HG02763 (cell line): ENCODE measurements around the gene ARV1.

Experiments used
- ATAC-seq: cut with Tn5 transposase; IDR thresholded peaks from one replicate; pipeline ENCODE4 v1.9.1; 2021; ENCODE audit warnings: mild to moderate bottlenecking, moderate library complexity; ENCODE audit not compliant: unreplicated experiment

ARV1 gene

GRCh38 chr1:230978491-230979388 lies at the start of gene ARV1, which contains the start of gene TTC13:
ARV1 (plus strand) TSS chr1:230979094; CDS start chr1:230979106, 12 bp downstream.
TTC13 (minus strand) TSS chr1:230978861; CDS start chr1:230978830, 31 bp downstream.
- peak; percentile 95 for ATAC-seq

GRCh38 chr1:230930986-230931385 lies 47.9 kb upstream of the ARV1 start:
- no peak for ATAC-seq

- no peak for ATAC-seq
Measured at GRCh38 chr1:230935852-230936251, 43.0 kb upstream of the ARV1 start.

GRCh38 chr1:230936475-230936874 lies 42.4 kb upstream of the ARV1 start:
- ATAC-seq = no peak

GRCh38 chr1:230937371-230937770 lies 41.5 kb upstream of the ARV1 start:
- no peak for ATAC-seq

- ATAC-seq = no peak
Measured at GRCh38 chr1:230938924-230939368, 39.9 kb upstream of the ARV1 start.

- ATAC-seq = no peak
Measured at GRCh38 chr1:230939806-230940489, 38.9 kb upstream of the ARV1 start.

- ATAC-seq = no peak
Measured at GRCh38 chr1:230940848-230941247, 38.0 kb upstream of the ARV1 start.

GRCh38 chr1:230943048-230943593 lies 35.8 kb upstream of the ARV1 start:
- ATAC-seq = no peak

- no peak for ATAC-seq
Measured at GRCh38 chr1:230948301-230948700, 30.6 kb upstream of the ARV1 start.

- no peak for ATAC-seq
Measured at GRCh38 chr1:230948903-230949302, 30.0 kb upstream of the ARV1 start.

GRCh38 chr1:230950404-230950803 lies 28.5 kb upstream of the ARV1 start:
- ATAC-seq = no peak

- peak; percentile 81 for ATAC-seq
Measured at GRCh38 chr1:230957580-230957989, 21.3 kb upstream of the ARV1 start.

GRCh38 chr1:230958370-230958769 lies 20.5 kb upstream of the ARV1 start:
- ATAC-seq = no peak

GRCh38 chr1:230964896-230965295 lies 14.0 kb upstream of the ARV1 start:
- no peak for ATAC-seq

- no peak for ATAC-seq
Measured at GRCh38 chr1:230965535-230965934, 13.4 kb upstream of the ARV1 start.

- ATAC-seq = no peak
Measured at GRCh38 chr1:230966358-230966873, 12.5 kb upstream of the ARV1 start.

GRCh38 chr1:230970432-230970831 lies 8.5 kb upstream of the ARV1 start:
- no peak for ATAC-seq

- no peak for ATAC-seq
Measured at GRCh38 chr1:230971771-230972170, 7.1 kb upstream of the ARV1 start.

GRCh38 chr1:230972855-230973271 lies 6.0 kb upstream of the ARV1 start:
- peak; percentile 67 for ATAC-seq

GRCh38 chr1:230975636-230976035 lies 3.3 kb upstream of the ARV1 start:
- ATAC-seq = no peak
